ENCODE data around the gene RAF1. TPM values are rescaled to one million over a fixed set of nuclear protein-coding genes. Genes with fewer than 3 reads are reported as not detected.

RAF1 gene
- total RNA-seq, 1 donor from 2014 or later: 96.8 TPM

GRCh38 chr3:12622335-12622734, 41.6 kb downstream of the RAF1 start:
- H3K4me1 Mint-ChIP-seq (ENCODE audit: unreplicated experiment): peaks cover 3% of the 10 kb centered on the region
- H3K27me3 Mint-ChIP-seq (ENCODE audit: unreplicated experiment): no peaks in the 10 kb centered on the region
- no peak overlapping the region for H3K27ac Mint-ChIP-seq (ENCODE audit: unreplicated experiment)
- no peak for DNase-seq (ENCODE audit: low spot score)
- TF ChIP-seq, protein P1, sequence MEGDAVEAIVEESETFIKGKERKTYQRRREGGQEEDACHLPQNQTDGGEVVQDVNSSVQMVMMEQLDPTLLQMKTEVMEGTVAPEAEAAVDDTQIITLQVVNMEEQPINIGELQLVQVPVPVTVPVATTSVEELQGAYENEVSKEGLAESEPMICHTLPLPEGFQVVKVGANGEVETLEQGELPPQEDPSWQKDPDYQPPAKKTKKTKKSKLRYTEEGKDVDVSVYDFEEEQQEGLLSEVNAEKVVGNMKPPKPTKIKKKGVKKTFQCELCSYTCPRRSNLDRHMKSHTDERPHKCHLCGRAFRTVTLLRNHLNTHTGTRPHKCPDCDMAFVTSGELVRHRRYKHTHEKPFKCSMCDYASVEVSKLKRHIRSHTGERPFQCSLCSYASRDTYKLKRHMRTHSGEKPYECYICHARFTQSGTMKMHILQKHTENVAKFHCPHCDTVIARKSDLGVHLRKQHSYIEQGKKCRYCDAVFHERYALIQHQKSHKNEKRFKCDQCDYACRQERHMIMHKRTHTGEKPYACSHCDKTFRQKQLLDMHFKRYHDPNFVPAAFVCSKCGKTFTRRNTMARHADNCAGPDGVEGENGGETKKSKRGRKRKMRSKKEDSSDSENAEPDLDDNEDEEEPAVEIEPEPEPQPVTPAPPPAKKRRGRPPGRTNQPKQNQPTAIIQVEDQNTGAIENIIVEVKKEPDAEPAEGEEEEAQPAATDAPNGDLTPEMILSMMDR (IDR thresholded peaks at IDR 0.05; ENCODE audit: unreplicated experiment): no peak
- H3K36me3 Mint-ChIP-seq (ENCODE audit: low read depth, unreplicated experiment): no peaks in the 10 kb centered on the region
- no peak overlapping the region for H3K4me3 Mint-ChIP-seq (ENCODE audit: unreplicated experiment)
- no peaks in the 10 kb centered on the region for H3K9me3 Mint-ChIP-seq (ENCODE audit: unreplicated experiment)

DNA sequence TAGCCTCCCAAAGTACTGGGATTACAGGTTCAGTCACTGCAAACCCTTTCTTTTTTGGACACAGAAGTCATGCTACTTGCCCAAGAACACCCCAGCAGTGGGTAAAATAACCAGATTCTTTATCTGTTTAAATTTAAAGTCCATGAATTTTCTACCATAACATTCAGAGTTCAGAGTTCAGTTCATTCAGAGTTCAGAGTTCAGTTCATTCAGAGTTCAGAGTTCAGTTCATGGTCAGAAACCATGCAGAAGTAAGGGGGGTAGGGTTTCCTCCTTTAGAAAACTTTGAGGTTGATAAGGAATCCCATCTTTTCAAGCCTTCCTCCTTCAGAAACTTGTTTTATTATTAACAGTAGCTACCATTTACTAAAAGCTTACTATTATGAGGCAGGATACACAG, 43.2 kb downstream of the RAF1 start:
- DNase-seq (ENCODE audit: low spot score): no peak
- H3K27me3 Mint-ChIP-seq (ENCODE audit: unreplicated experiment): no peaks in the 10 kb centered on the region
- no peaks in the 10 kb centered on the region for H3K9me3 Mint-ChIP-seq (ENCODE audit: unreplicated experiment)
- TF ChIP-seq, protein P1 (IDR thresholded peaks at IDR 0.05; ENCODE audit: unreplicated experiment): no peak
- no peak overlapping the region for H3K27ac Mint-ChIP-seq (ENCODE audit: unreplicated experiment)
- no peaks in the 10 kb centered on the region for H3K36me3 Mint-ChIP-seq (ENCODE audit: low read depth, unreplicated experiment)
- H3K4me1 Mint-ChIP-seq (ENCODE audit: unreplicated experiment): peaks cover 3% of the 10 kb centered on the region
- no peak overlapping the region for H3K4me3 Mint-ChIP-seq (ENCODE audit: unreplicated experiment)

GRCh38 chr3:12620305-12620704, 43.6 kb downstream of the RAF1 start:
- TF ChIP-seq, protein P1 (IDR thresholded peaks at IDR 0.05; ENCODE audit: unreplicated experiment): no peak
- no peak for DNase-seq (ENCODE audit: low spot score)
- no peak overlapping the region for H3K4me3 Mint-ChIP-seq (ENCODE audit: unreplicated experiment)
- H3K27ac Mint-ChIP-seq (ENCODE audit: unreplicated experiment): no peak overlapping the region
- H3K27me3 Mint-ChIP-seq (ENCODE audit: unreplicated experiment): no peaks in the 10 kb centered on the region
- no peaks in the 10 kb centered on the region for H3K36me3 Mint-ChIP-seq (ENCODE audit: low read depth, unreplicated experiment)
- no peaks in the 10 kb centered on the region for H3K9me3 Mint-ChIP-seq (ENCODE audit: unreplicated experiment)
- H3K4me1 Mint-ChIP-seq (ENCODE audit: unreplicated experiment): no peaks in the 10 kb centered on the region

DNA sequence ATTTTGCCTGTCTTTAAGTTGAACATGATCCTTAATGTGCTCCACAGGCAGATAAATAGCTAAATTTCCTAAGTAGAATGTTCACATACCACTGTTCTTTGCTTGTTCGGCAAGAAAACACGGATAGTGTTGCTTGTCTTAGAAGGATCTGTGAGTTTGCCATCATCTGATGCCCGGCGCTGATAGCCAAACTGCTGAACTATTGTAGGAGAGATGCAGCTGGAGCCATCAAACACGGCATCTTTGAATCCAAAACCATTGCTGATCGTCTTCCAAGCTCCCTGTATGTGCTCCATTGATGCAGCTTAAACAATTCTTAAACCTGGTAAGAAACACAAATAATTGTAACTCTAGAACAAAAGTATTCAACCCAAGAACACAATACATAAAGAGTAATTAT, 45.5 kb downstream of the RAF1 start:
- no peak for DNase-seq (ENCODE audit: low spot score)
- Mint-ChIP-seq H3K9me3 (ENCODE audit: unreplicated experiment) (no peaks in the 10 kb centered on the region), H3K36me3 (ENCODE audit: low read depth, unreplicated experiment) (no peaks in the 10 kb centered on the region), H3K27me3 (ENCODE audit: unreplicated experiment) (no peaks in the 10 kb centered on the region), H3K4me1 (ENCODE audit: unreplicated experiment) (peaks cover 5% of the 10 kb centered on the region), H3K27ac (ENCODE audit: unreplicated experiment) (no peak overlapping the region), H3K4me3 (ENCODE audit: unreplicated experiment) (no peak overlapping the region)
- TF ChIP-seq, protein P1 (IDR thresholded peaks at IDR 0.05; ENCODE audit: unreplicated experiment): no peak

DNA sequence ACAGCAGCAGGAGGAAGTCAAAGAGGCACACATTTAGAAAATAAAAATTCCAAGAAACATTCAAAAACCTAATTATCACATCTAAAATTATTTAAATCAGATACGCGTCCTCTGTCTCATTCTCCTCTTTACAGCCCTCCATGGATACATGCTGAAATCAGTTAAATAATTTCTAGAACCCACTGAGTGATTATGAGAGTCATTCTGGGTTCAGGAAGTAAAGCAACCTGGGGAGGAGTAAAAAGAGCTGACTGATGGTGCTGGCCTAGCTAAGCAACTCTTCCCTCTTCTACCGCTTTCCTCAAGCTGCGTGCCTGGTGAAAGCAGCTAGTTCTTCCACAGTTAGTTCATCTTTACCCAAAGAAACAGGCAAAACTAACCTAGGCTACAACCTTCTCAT, 48.7 kb downstream of the RAF1 start:
- no peak for DNase-seq (ENCODE audit: low spot score)
- Mint-ChIP-seq H3K36me3 (ENCODE audit: low read depth, unreplicated experiment) (peaks cover 9% of the 10 kb centered on the region), H3K4me3 (ENCODE audit: unreplicated experiment) (no peak overlapping the region), H3K9me3 (ENCODE audit: unreplicated experiment) (no peaks in the 10 kb centered on the region), H3K27ac (ENCODE audit: unreplicated experiment) (no peak overlapping the region), H3K4me1 (ENCODE audit: unreplicated experiment) (peaks cover 6% of the 10 kb centered on the region), H3K27me3 (ENCODE audit: unreplicated experiment) (no peaks in the 10 kb centered on the region)
- TF ChIP-seq, protein P1 (IDR thresholded peaks at IDR 0.05; ENCODE audit: unreplicated experiment): no peak

Data from endothelial cell (in vitro differentiated cells).